ENCODE results near the gene LRATD1. TPM values are rescaled to one million over a fixed set of nuclear protein-coding genes. Genes with fewer than 3 reads are reported as not detected.
A peak's percentile ranks its signal among the peaks of the same experiment; 100 is the strongest.

The LRATD1 gene
- total and polyA plus RNA-seq, 9 of the 15 experiments (the other 6 are each of a cell fraction or from before 2014, with no cell fraction given): 0.36 to 6.5 (median 2.8) TPM

- TF ChIP-seq ZNF23 (CRISPR knock-in tag; IDR thresholded peaks at IDR 0.05): no peak
- no peak for TF ChIP-seq MTF1 (CRISPR knock-in tag; IDR thresholded peaks at IDR 0.05; ENCODE audit: borderline replicate concordance)
- TF ChIP-seq KLF10 (CRISPR knock-in tag; IDR thresholded peaks at IDR 0.05): no peak
- no peak for TF ChIP-seq ZBTB26 (CRISPR knock-in tag; IDR thresholded peaks at IDR 0.05)
- TF ChIP-seq PBX2 (CRISPR knock-in tag; IDR thresholded peaks at IDR 0.05; ENCODE audit: low read depth): no peak
- no peak for TF ChIP-seq PBX2 (tag; conservative IDR thresholded peaks at IDR 0.05; ENCODE audit: low read depth)
- TF ChIP-seq GMEB1 (CRISPR knock-in tag; IDR thresholded peaks at IDR 0.05): no peak
- no peak for TF ChIP-seq GABPA (tag; conservative IDR thresholded peaks at IDR 0.05; ENCODE audit: low read depth)
- TF ChIP-seq TCFL5 (CRISPR knock-in tag; conservative IDR thresholded peaks at IDR 0.05): no peak
- peak in 1 of 2 experiments; percentile 14; a peak in 1 of 4 replicates for TF ChIP-seq RAD21 (CRISPR knock-in tag; conservative IDR thresholded peaks at IDR 0.05 in 1 of 2, IDR thresholded peaks at IDR 0.05 in 1 of 2)
Measured at GRCh38 chr2:14634489-14635390, 2.2 kb downstream of the LRATD1 start (continued).

Data from K562 (cell line).